GM18502 (cell line): ENCODE measurements around the gene NDUFS7.

Experiments used
- ATAC-seq: cut with Tn5 transposase; IDR thresholded peaks from one replicate; pipeline ENCODE4 v1.9.1; 2021; ENCODE audit warnings: mild to moderate bottlenecking; ENCODE audit not compliant: unreplicated experiment, poor library complexity

The NDUFS7 gene

GRCh38 chr19:1383312-1384084 is at the start of gene NDUFS7:
Gene NDUFS7 (plus strand): TSS chr19:1383907. CDS start chr19:1383927, 20 bp downstream.
- peak; percentile 74 for ATAC-seq

- no peak for ATAC-seq
Observed at GRCh38 chr19:1336079-1336684, 47.5 kb upstream of the NDUFS7 start.

DNA sequence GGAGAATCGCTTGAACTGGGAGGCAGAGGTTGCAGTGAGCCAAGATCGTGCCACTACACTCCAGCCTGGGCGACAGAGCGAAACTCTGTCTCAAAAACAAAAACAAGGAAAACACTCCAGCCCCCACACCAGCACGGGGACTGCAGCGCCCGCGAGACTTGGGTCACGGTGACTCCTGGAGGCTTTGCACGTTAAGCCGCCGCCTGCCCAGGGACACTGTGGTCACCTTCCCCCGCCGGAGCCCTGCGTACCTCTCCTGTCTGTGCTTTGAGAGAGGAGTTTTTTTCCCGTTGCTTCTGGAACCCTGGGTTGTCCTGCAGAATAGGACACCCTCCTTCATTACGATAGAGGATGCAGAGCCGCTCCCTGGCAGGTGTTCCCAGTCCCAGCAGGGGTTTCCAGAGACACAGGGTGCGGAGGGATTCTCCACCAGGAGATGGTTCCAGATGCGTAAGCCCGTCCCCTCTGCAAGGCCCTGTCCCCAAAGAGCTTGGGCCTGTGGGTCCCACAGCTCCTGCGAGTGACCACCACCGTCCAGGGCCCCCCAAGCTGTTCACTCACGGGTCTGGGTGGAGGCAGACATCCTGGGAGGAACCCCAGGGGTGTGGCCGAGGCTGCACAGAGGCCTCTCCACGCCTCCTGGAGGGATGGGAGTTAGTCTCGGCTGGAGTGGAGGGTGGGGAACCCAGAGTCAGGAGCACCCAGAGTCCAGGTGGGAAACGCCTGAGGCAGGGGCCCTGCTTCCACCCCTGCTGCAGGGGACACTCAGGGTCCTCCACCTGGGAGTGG is 42.8 kb upstream of the NDUFS7 start:
- no peak for ATAC-seq

- ATAC-seq: no peak
Observed at GRCh38 chr19:1343041-1343440, 40.7 kb upstream of the NDUFS7 start.

DNA sequence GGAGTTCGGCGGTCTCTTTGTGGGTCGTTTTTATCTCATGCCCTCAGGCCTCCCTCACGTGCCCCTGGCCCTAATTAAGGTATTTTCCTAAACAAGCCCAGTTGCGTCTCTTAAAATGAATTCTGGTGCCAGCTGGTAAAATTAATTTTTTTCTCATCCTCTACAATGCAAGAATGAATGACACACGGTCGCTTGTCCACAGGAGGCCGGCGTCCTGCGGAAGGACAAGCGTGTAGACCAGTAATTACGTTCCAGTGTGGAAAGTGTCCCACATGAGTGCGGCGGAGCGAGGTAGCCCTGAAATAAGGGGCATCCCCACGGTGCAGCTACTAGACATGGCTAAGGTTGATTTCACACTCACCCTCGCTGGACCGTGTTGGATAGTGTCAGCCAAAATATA is 34.5 kb upstream of the NDUFS7 start:
- ATAC-seq: no peak

GRCh38 chr19:1350867-1351266 is 32.8 kb upstream of the NDUFS7 start:
- ATAC-seq: no peak

- no peak for ATAC-seq
Observed at GRCh38 chr19:1351381-1351851, 32.3 kb upstream of the NDUFS7 start.

DNA sequence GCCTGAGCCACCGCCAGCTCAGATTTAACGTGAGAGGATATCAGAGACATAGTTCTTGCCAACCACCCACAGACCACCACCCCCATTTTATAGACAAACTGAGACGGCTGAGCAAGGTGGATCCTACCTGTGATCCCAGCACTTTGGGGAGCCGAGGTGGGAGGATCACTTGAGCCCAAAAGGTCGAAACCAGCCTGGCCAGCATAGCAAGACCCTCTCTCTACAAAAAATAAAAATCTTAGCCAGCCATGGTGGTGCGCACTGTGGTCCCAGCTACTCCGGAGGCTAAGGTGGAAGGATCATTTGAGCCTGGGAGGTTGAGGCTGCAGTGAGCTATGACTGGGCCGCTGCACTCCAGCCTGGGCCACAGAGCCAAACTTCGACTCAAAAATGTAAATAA is 30.6 kb upstream of the NDUFS7 start:
- no peak for ATAC-seq

DNA sequence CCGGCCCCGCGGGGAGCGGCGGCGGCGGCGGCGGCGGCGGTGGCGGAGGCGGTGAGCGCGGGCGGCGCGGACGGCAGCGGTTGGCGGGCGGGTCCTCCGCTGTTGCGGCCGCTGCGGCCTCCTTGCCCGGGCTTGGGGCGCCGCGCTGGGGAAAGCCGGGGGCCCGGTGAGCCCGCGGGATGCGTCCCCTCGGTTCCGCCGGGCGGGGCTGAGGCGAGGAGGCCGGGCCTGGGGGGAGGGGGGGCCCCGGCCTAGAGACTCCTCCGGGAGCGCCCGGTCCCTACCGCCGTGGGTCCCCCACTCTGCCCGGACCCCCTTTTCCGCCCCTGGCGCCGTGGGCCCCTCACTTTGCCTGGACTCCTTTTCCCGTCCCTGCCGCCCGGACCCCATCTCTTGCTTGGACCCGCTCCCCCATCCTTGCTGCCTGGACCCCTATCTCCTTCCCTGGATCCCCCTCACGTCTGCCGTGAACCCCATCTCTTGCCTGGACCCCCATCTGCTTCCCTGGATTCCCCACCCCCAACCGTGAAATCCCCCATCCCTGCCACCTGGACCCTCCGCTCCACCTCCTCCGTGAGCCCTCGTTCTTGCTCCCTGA is 28.6 kb upstream of the NDUFS7 start:
- ATAC-seq: peak; percentile 43

DNA sequence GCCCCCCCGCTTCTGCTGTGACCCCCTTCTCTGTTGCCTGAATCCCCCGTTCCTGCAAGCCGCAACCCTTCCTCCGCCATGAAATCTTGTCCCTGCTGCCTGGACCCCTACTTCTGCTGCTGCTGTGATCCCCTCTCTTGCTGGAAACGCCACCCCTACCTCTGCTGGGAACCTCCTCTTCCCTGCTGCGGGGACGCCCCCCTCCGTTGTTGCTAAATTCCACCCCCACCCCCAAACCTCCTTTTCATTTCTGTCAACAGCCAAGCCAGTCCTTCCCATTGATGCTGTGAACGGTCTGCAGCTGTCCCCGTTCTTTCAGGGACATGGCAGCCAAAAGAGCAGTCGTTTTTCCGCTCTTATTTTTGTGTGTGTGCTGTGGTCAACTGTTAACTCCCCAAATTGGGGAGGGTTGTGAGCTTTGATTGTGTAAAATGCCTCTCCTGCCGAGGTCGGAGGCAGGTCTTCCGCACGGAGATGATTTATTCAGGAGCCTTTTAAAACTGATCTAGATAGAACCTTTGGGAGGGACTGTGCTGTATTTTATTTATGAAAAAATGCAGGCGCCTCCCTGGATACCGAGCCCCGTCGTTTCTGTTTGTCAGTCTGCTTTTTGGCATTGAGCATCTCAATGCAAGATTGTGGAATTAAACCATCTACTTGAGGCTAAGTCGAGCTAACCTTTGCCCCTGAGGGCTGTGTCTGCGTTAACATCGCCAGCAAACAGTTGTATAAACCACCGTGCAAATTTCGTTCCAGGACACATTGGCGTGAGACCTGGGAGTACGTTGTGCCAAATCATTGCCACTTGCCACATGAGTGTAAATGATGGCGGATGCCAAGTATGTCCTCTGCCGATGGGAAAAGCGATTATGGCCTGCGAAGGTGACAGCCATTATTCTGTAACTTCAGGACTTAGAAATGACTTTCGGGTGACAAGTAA is 27.9 kb upstream of the NDUFS7 start:
- ATAC-seq: no peak

- no peak for ATAC-seq
Observed at GRCh38 chr19:1356508-1356865, 27.2 kb upstream of the NDUFS7 start.

GRCh38 chr19:1357531-1358109 is 26.1 kb upstream of the NDUFS7 start:
- ATAC-seq: no peak

DNA sequence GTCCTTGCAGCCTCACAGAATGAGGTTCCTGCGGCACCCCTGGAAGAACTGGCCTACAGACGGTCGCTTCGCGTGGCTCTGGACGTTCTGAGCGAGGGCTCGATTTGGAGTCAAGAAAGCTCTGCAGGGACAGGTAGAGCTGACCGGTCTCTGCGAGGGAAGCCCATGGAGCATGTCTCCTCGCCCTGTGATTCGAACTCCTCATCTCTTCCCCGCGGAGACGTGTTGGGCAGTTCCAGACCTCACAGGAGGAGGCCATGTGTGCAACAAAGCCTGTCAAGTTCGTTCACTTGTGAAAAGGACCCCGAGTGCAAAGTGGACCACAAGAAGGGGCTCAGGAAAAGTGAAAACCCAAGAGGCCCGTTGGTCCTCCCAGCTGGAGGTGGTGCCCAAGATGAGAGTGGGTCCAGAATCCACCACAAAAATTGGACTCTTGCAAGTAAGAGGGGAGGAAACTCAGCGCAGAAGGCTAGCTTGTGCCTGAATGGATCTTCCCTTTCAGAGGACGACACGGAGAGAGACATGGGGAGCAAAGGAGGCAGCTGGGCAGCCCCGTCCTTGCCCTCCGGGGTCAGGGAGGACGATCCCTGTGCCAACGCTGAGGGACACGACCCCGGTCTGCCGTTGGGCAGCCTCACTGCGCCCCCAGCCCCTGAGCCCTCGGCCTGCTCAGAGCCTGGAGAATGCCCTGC is 23.4 kb upstream of the NDUFS7 start:
- ATAC-seq: no peak

DNA sequence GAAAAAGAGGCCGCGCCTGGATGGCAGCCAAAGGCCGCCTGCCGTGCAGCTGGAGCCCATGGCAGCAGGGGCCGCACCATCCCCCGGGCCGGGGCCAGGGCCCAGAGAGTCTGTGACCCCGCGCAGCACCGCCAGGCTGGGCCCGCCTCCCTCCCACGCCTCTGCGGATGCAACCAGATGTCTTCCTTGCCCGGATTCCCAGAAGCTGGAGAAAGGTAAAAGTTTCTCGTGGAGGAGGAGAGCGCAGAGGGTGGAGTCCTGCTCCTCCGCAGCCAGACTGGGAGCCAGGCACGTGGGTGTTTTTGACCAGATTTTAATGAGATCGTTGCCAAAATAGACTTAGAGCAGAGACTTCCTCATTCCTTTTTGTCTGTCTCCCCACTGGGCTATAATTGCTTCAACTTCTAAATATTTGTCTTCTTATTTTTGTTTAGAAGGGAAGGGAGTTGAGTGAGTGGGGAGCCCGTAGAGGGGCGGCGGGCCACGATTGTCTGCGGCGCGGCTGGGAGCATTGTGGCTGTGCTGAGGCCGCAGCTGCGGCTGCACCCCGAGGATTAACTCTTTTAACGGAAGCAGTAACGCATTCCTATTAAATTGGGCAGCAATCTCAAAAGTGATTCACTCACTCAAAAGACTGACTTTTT is 22.8 kb upstream of the NDUFS7 start:
- no peak for ATAC-seq

DNA sequence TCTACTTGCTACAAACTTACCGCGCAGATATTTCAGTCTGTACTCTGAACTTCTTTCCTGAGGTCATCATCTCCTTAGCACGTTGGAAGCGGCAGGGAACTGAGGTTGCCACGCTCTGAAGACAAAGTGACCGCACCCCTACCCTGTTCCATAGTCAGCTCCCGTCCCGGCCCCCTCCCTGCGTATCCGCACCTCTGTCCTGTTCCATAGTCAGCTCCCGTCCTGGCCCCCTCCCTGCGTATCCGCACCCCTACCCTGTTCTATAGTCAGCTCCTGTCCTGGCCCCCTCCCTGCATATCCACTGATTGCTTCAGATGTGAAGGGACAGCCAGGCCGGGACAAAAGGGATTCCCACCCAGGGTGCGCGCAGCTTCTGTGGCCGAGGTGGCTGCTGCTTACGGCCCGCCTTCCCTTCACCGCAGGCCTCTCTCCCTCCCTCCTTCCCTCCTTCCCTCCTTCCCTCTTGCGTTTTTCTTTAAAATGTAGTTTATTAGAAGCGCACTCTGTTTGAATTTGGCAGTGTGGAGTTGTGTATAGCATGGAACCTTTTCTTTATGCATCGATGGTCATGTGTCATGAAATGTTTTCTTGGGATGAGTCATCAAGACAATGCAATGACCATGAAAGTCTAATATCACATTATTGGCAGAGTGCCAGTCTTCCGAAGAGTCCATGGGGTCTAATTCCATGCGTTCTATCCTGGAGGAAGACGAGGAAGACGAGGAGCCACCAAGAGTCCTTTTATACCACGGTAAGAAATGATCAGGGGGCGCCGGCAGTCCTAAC is 21.9 kb upstream of the NDUFS7 start:
- no peak for ATAC-seq

- ATAC-seq: no peak
Observed at GRCh38 chr19:1362387-1363257, 21.1 kb upstream of the NDUFS7 start.

DNA sequence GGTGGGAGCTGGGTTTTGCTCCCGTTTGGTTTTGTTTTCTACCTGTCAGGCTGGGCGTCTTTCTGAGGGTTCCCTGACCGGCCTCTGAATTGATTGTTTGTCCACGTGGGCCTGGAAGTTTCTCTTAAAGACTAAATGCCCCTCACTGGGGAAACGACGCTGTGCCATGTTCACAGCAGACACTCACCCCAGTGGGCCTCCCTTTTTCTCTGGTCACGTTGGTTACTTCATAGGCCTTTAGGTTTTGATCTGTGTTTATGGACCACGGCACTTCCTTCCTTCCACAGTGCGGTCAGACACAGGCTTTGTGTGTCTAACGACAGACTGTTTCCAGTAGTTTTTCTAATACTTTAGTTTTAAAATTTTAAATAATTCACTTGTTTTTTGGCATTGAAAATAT is 20.1 kb upstream of the NDUFS7 start:
- no peak for ATAC-seq
